SIG-M5 treated with dmso at 0.1 percent for 504 hours (cell line): ENCODE data around the gene CWC27.

ENCODE experiments used
- DNase-seq: peaks from one replicate; lab custom pipeline; 2025; ENCODE audit not compliant: unreplicated experiment; lab: John Stamatoyannopoulos, UW

The CWC27 gene

GRCh38 chr5:65032250-65032649, 263.5 kb downstream of the CWC27 start:
- DNase-seq = no peak

GRCh38 chr5:65034029-65034812, 265.5 kb downstream of the CWC27 start:
- DNase-seq = no peak

- DNase-seq = no peak
These were observed 266.1 kb downstream of the CWC27 start for GRCh38 chr5:65034813-65035209.

GRCh38 chr5:65035211-65036206, 266.8 kb downstream of the CWC27 start:
- peak; percentile 75 for DNase-seq

- peak; percentile 7 for DNase-seq
These were observed 269.4 kb downstream of the CWC27 start for GRCh38 chr5:65037831-65038815.

- DNase-seq = peak; percentile 35
These were observed 272.8 kb downstream of the CWC27 start for GRCh38 chr5:65041296-65042158.

GRCh38 chr5:65043843-65044359, 275.2 kb downstream of the CWC27 start:
- DNase-seq = no peak

- no peak for DNase-seq
These were observed 278.5 kb downstream of the CWC27 start for GRCh38 chr5:65047225-65047624.

- no peak for DNase-seq
These were observed 279.4 kb downstream of the CWC27 start for GRCh38 chr5:65047948-65048690.

GRCh38 chr5:65050140-65050539, 281.4 kb downstream of the CWC27 start:
- DNase-seq = no peak

GRCh38 chr5:65050826-65051498, 282.2 kb downstream of the CWC27 start:
- DNase-seq = no peak

GRCh38 chr5:65055938-65056337, 287.2 kb downstream of the CWC27 start:
- DNase-seq = no peak

- no peak for DNase-seq
These were observed 291.2 kb downstream of the CWC27 start for GRCh38 chr5:65059681-65060598.

GRCh38 chr5:65061250-65061973, 292.7 kb downstream of the CWC27 start:
- DNase-seq = no peak

GRCh38 chr5:65061974-65062353, 293.2 kb downstream of the CWC27 start:
- DNase-seq = no peak

- no peak for DNase-seq
These were observed 293.8 kb downstream of the CWC27 start for GRCh38 chr5:65062469-65063083.
